IgD-negative memory B cell (primary cell): ENCODE measurements around the gene SUPT6H. TPM values are rescaled to one million over a fixed set of nuclear protein-coding genes. Genes with fewer than 3 reads are reported as not detected.
"Not testable (repeated sequence)": the region's sequence is repeated elsewhere in the genome, so short reads cannot be mapped to it uniquely, and the experiment has no call there.

Experiments
- H3K27ac Mint-ChIP-seq, 3 donors: one replicate each; pipeline ENCODE4 v1.8.0; 2020 to 2022; ENCODE audit warnings: mild to moderate bottlenecking in 3 of 3, mixed read lengths in 3 of 3, moderate library complexity in 1 of 3
- H3K27me3 Mint-ChIP-seq: one replicate; pipeline ENCODE4 v1.8.0; 2021; ENCODE audit warnings: mixed read lengths
- H3K36me3 Mint-ChIP-seq: one replicate; pipeline ENCODE4 v1.8.0; 2020; ENCODE audit warnings: mild to moderate bottlenecking, mixed read lengths
- H3K4me1 Mint-ChIP-seq, 3 donors: one replicate each; pipeline ENCODE4 v1.8.0; 2020 to 2022; ENCODE audit warnings: mixed read lengths in 3 of 3, mild to moderate bottlenecking in 1 of 3
- H3K4me3 Mint-ChIP-seq, 4 donors: one replicate each; pipeline ENCODE4 v1.8.0; 2020 to 2022; ENCODE audit warnings: mild to moderate bottlenecking in 4 of 4, mixed read lengths in 4 of 4, moderate library complexity in 3 of 4
- H3K9me3 Mint-ChIP-seq, 3 donors: one replicate each; pipeline ENCODE4 v1.8.0; 2020 to 2021; ENCODE audit warnings: mixed read lengths in 3 of 3, mild to moderate bottlenecking in 1 of 3
- polyA plus RNA-seq: library from polyadenylated mRNA; unstranded; fragments of 300-500 nt; fragmentation: Illumina TruSeq; gene quantifications from one replicate; pipeline ENCODE4 v1.2.3, GENCODE V29; 2021

Gene SUPT6H
- polyA plus RNA-seq, 1 donor from 2014 or later, result 14.2 TPM

GRCh38 chr17:28725660-28726225, 63.7 kb downstream of the SUPT6H start:
- Mint-ChIP-seq H3K27ac (peak overlapping the region; percentile 89 to 98 (median 90)), H3K4me3 (peak overlapping the region; percentile 82 to 95 (median 91)), H3K4me1 (peaks cover 34 to 47% (median 37%) of the 10 kb centered on the region in 3 donors), H3K36me3 (peaks cover 5% of the 10 kb centered on the region), H3K9me3 (no peaks in the 10 kb centered on the region), H3K27me3 (no peaks in the 10 kb centered on the region)

GRCh38 chr17:28726226-28726626, 64.2 kb downstream of the SUPT6H start, which contains the start of gene TLCD1:
TLCD1 (minus strand) TSS chr17:28726233; CDS start chr17:28726097, 136 bp downstream.
- no peaks in the 10 kb centered on the region for H3K9me3 Mint-ChIP-seq
- H3K36me3 Mint-ChIP-seq, result peaks cover 4% of the 10 kb centered on the region
- H3K4me3 Mint-ChIP-seq, result peak within 1 kb of the TSS; percentile 91 to 98 (median 96)
- no peaks in the 10 kb centered on the region for H3K27me3 Mint-ChIP-seq
- peaks cover 32 to 45% (median 37%) of the 10 kb centered on the region in 3 donors for H3K4me1 Mint-ChIP-seq
- H3K27ac Mint-ChIP-seq, result peak within 1 kb of the TSS; percentile 99 to 100 (median 100)

- Mint-ChIP-seq H3K9me3 (no peaks in the 10 kb centered on the region), H3K4me3 (peak overlapping the region; percentile 91 to 98 (median 96)), H3K36me3 (peaks cover 2% of the 10 kb centered on the region), H3K27me3 (no peaks in the 10 kb centered on the region), H3K4me1 (peaks cover 28 to 41% (median 32%) of the 10 kb centered on the region in 3 donors), H3K27ac (peak overlapping the region; percentile 99 to 100 (median 100))
Observed at GRCh38 chr17:28726627-28727491, 64.9 kb downstream of the SUPT6H start.

- peak within 1 kb of the TSS; percentile 99 to 100 (median 100) for H3K27ac Mint-ChIP-seq
- no peaks in the 10 kb centered on the region for H3K9me3 Mint-ChIP-seq
- peak within 1 kb of the TSS; percentile 91 to 98 (median 96) for H3K4me3 Mint-ChIP-seq
- no peaks in the 10 kb centered on the region for H3K27me3 Mint-ChIP-seq
- H3K36me3 Mint-ChIP-seq, result peaks cover 2% of the 10 kb centered on the region
- H3K4me1 Mint-ChIP-seq, result peaks cover 22 to 36% (median 32%) of the 10 kb centered on the region in 3 donors
Observed at GRCh38 chr17:28728364-28729200, 66.6 kb downstream of the SUPT6H start, which contains the start of gene NEK8. NEK8 (plus strand) TSS chr17:28728788; CDS start chr17:28728814, 26 bp downstream.

DNA sequence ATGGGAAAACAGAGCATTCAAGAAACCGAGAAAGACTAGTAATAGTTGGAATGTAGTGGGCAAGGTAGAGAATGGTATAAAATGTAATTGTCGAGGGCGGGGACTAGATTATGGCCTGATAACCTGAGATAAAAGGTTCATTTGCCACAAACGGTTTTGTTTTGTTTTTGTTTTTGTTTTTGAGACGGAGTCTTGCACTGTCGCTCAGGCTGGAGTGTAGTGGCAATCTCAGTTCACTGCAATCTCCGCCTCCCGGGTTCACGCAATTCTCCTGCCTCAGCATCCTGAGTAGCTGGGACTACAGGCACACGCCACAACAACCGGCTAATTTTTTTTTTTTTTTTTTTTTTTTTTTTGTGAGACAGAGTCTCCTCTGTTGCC, 67.9 kb downstream of the SUPT6H start:
- Mint-ChIP-seq H3K4me3 (peak overlapping the region; percentile 0 to 65 (median 60)), H3K4me1 (peaks cover 25 to 39% (median 30%) of the 10 kb centered on the region in 3 donors), H3K27ac (peak overlapping the region; percentile 48 to 100 (median 76)), H3K36me3 (peaks cover 4% of the 10 kb centered on the region), H3K9me3 (no peaks in the 10 kb centered on the region), H3K27me3 (no peaks in the 10 kb centered on the region)

DNA sequence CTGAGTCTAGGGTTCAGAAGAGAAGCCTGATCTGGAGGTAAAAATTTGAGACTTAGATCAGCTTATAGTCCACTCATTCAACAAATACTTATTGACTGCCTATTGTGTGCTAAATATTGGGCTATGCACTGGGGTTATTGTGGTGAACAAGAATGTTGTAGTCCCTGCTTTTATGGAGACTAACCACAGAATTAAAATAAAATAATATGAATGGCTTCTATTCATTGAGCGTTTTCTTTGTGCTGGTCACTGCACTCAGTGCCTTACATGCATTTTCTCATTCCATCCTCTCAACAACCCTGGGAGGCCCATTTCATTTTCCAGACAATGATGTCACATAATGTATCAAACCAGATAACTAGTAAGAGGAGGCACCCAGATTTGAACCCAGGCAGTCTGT, 71.3 kb downstream of the SUPT6H start:
- H3K4me3 Mint-ChIP-seq, result peak overlapping the region in 1 of 4 donors; percentile 62
- no peaks in the 10 kb centered on the region for H3K9me3 Mint-ChIP-seq
- H3K4me1 Mint-ChIP-seq, result peaks cover 16 to 39% (median 24%) of the 10 kb centered on the region in 3 donors
- peaks cover 8% of the 10 kb centered on the region for H3K36me3 Mint-ChIP-seq
- H3K27me3 Mint-ChIP-seq, result no peaks in the 10 kb centered on the region
- H3K27ac Mint-ChIP-seq, result peak overlapping the region in 2 of 3 donors; percentile 80 to 83

GRCh38 chr17:28734712-28735241, 72.8 kb downstream of the SUPT6H start:
- H3K27me3 Mint-ChIP-seq, result peaks cover 2% of the 10 kb centered on the region
- H3K27ac Mint-ChIP-seq, result peak overlapping the region in 2 of 3 donors; percentile 23 to 83
- H3K4me3 Mint-ChIP-seq, result peak overlapping the region in 2 of 4 donors; percentile 25 to 43
- H3K4me1 Mint-ChIP-seq, result peaks cover 19 to 40% (median 23%) of the 10 kb centered on the region in 3 donors
- peaks cover 8% of the 10 kb centered on the region for H3K36me3 Mint-ChIP-seq
- H3K9me3 Mint-ChIP-seq, result no peaks in the 10 kb centered on the region

DNA sequence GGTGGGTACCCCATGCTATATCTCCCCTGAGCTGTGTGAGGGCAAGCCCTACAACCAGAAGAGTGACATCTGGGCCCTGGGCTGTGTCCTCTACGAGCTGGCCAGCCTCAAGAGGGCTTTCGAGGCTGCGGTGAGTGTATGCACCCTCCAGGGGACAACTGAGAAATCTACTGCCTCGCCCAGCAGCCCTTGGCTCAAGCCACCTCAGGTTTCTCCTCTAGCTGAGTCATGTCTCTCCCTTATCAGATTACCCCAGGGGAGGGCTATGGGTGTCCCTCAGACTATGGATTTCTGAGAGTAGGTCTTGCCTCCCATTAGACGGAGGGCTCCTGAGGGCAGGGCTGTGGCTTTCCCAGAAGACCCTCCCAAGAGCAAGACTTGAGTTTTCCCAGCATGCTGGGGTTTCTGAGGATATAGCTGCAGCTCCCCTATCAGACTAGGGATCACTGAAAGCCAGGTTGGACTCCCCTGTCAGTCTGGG, 73.3 kb downstream of the SUPT6H start:
- peak overlapping the region in 2 of 4 donors; percentile 7 to 43 for H3K4me3 Mint-ChIP-seq

DNA sequence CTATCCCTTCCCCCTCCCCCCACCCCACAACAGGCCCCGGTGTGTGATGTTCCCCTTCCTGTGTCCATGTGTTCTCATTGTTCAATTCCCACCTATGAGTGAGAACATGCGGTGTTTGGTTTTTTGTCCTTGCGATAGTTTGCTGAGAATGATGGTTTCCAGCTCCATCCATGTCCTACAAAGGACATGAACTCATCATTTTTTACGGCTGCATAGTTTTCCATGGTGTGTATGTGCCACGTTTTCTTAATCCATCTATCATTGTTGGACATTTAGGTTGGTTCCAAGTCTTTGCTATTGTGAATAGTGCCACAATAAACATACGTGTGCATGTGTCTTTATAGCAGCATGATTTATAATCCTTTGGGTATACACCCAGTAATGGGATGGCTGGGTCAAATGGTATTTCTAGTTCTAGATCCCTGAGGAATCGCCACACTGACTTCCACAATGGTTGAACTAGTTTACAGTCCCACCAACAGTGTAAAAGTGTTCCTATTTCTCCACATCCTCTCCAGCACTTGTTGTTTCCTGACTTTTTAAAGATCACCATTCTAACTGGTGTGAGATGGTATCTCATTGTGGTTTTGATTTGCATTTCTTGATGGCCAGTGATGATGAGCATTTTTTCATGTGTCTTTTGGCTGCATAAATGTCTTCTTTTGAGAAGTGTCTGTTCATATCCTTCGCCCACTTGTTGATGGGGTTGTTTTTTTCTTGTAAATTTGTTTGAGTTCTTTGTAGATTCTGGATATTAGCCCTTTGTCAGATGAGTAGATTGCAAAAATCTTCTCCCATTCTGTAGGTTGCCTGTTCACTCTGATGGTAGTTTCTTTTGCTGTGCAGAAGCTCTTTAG, 74.1 kb downstream of the SUPT6H start:
- H3K27me3 Mint-ChIP-seq, H3K9me3 Mint-ChIP-seq, H3K36me3 Mint-ChIP-seq: not testable (repeated sequence)
- H3K4me1 Mint-ChIP-seq, result peaks cover 19 to 44% (median 31%) of the 10 kb centered on the region in 3 donors
- peak overlapping the region in 1 of 3 donors; percentile 97 for H3K27ac Mint-ChIP-seq
- H3K4me3 Mint-ChIP-seq, result peak overlapping the region in 3 of 4 donors; percentile 32 to 54 (median 53)

More for the DNA sequence above, 73.3 kb downstream of the SUPT6H start:
- H3K27ac Mint-ChIP-seq, result no peak overlapping the region
- peaks cover 19 to 39% (median 24%) of the 10 kb centered on the region in 3 donors for H3K4me1 Mint-ChIP-seq
- H3K36me3 Mint-ChIP-seq, result peaks cover 8% of the 10 kb centered on the region
- H3K27me3 Mint-ChIP-seq, result peaks cover 2% of the 10 kb centered on the region
- no peaks in the 10 kb centered on the region for H3K9me3 Mint-ChIP-seq

DNA sequence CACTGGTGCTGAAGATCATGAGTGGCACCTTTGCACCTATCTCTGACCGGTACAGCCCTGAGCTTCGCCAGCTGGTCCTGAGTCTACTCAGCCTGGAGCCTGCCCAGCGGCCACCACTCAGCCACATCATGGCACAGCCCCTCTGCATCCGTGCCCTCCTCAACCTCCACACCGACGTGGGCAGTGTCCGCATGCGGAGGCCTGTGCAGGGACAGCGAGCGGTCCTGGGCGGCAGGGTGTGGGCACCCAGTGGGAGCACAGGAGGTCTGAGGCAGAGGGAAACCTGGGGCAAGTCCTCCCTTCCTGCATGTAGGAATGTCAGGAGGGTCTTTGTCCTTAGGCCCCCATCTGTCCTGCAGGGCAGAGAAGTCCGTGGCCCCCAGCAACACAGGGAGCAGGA, 75.3 kb downstream of the SUPT6H start:
- H3K4me3 Mint-ChIP-seq, result peak overlapping the region; percentile 53 to 93 (median 79)
- peaks cover 27 to 52% (median 40%) of the 10 kb centered on the region in 3 donors for H3K4me1 Mint-ChIP-seq
- H3K36me3 Mint-ChIP-seq, result peaks cover 8% of the 10 kb centered on the region
- peaks cover 5% of the 10 kb centered on the region for H3K27me3 Mint-ChIP-seq
- H3K27ac Mint-ChIP-seq, result peak overlapping the region; percentile 97 to 100 (median 100)
- H3K9me3 Mint-ChIP-seq, result no peaks in the 10 kb centered on the region

GRCh38 chr17:28737770-28738679, 76.0 kb downstream of the SUPT6H start:
- peaks cover 5% of the 10 kb centered on the region for H3K27me3 Mint-ChIP-seq
- H3K4me1 Mint-ChIP-seq, result peaks cover 29 to 52% (median 41%) of the 10 kb centered on the region in 3 donors
- peak overlapping the region; percentile 97 to 100 (median 100) for H3K27ac Mint-ChIP-seq
- H3K36me3 Mint-ChIP-seq, result peaks cover 8% of the 10 kb centered on the region
- peak overlapping the region; percentile 80 to 93 (median 88) for H3K4me3 Mint-ChIP-seq
- H3K9me3 Mint-ChIP-seq, result no peaks in the 10 kb centered on the region

DNA sequence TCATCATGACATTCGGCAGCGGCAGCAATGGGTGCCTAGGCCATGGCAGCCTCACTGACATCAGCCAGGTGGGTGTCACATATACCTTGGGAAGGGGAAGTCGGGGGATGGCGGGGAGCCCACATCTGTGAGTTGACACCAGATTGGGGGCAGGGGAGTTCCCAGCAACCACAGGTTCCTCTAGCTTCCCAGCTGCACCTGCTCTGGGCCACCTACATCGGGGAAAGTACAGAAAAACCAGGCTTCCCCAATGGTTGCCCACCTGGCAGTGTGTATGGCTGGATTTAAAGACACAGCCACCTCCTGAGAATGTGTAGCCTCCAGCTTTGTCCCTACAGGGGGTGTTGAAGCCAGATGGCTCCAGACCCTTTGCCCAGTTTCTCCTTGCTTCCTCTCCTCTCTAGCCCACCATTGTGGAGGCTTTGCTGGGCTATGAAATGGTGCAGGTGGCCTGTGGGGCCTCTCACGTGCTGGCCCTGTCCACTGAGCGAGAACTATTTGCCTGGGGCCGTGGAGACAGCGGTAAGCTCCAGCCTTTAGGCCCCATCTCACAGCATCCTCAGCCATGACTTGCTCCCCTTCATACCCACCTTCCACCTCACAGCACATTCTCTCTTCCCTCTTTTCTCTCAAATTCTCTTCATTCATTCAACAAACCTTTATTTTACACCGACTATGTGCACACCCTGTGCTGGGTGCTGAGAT, 76.8 kb downstream of the SUPT6H start:
- Mint-ChIP-seq H3K36me3 (peaks cover 8% of the 10 kb centered on the region), H3K4me1 (peaks cover 27 to 49% (median 41%) of the 10 kb centered on the region in 3 donors), H3K4me3 (peak overlapping the region; percentile 80 to 93 (median 88)), H3K9me3 (no peaks in the 10 kb centered on the region), H3K27me3 (peaks cover 5% of the 10 kb centered on the region), H3K27ac (peak overlapping the region; percentile 97 to 100 (median 100))
